IMR-90 (cell line): ENCODE data around the gene VDR. TPM values are rescaled to one million over a fixed set of nuclear protein-coding genes. Genes with fewer than 3 reads are reported as not detected.

Source experiments
- ATAC-seq: fragments of 200-7000 bp; cut with Tn5 transposase; 2 replicates; pipeline ENCODE4 v1.9.1; 2020; ENCODE audit warnings: low read depth, mild to moderate bottlenecking, moderate library complexity
- BruUV-seq: library from RNA; stranded (reverse); fragments of 400-500 nt; replicated peaks from 2 replicates; lab custom pipeline; 2021; lab: Mats Ljungman, UMichigan
- CTCF ChIA-PET: fragments of 300-600 bp; formaldehyde crosslinking; extraction: SDS; loops from one replicate; lab custom pipeline; 2021; ENCODE audit warnings: antibody characterized with exemption; lab: Yijun Ruan, JAX
- POLR2A ChIA-PET: fragments of 300-600 bp; sonication (Branson Sonifier 250); formaldehyde crosslinking; loops from one replicate; lab custom pipeline; 2022; ENCODE audit warnings: antibody characterized with exemption; ENCODE audit not compliant: unreplicated experiment; lab: Charles Lee
- DNase-seq: peaks from one replicate; pipeline ENCODE4 v3.0.0; 2013
- H2AFZ ChIP-seq: replicated peaks from 2 replicates; pipeline ENCODE3; 2013; ENCODE audit warnings: low read length, mild to moderate bottlenecking; ENCODE audit not compliant: poor library complexity
- H2AK5ac ChIP-seq: 2 replicates; pipeline ENCODE4 v1.6.1; 2013; ENCODE audit warnings: low read depth, low read length, inconsistent platforms
- H2AK9ac ChIP-seq: replicated peaks from 2 replicates; pipeline ENCODE3; 2013; ENCODE audit warnings: mild to moderate bottlenecking, low read depth, low read length, moderate library complexity; ENCODE audit not compliant: poor library complexity
- H2BK120ac ChIP-seq: 2 replicates; pipeline ENCODE4 v1.6.1; 2013; ENCODE audit warnings: low read depth, low read length, inconsistent platforms
- H2BK15ac ChIP-seq: 3 replicates; pipeline ENCODE4 v1.6.1; 2013; ENCODE audit warnings: low read depth, low read length, inconsistent platforms
- H2BK20ac ChIP-seq: 2 replicates; pipeline ENCODE4 v1.6.1; 2013; ENCODE audit warnings: low read depth, mild to moderate bottlenecking, inconsistent platforms, low read length, moderate library complexity
- H2BK5ac ChIP-seq: 2 replicates; pipeline ENCODE4 v1.6.1; 2013; ENCODE audit warnings: mild to moderate bottlenecking, low read depth, low read length, inconsistent platforms; ENCODE audit not compliant: poor library complexity, severe bottlenecking
- H3K14ac ChIP-seq: replicated peaks from 2 replicates; pipeline ENCODE4 v1.6.1; 2013; ENCODE audit warnings: low read depth, low read length, inconsistent platforms
- H3K18ac ChIP-seq: 2 replicates; pipeline ENCODE4 v1.6.1; 2013; ENCODE audit warnings: low read depth, low read length, control low read depth
- H3K23ac ChIP-seq: 2 replicates; pipeline ENCODE4 v1.6.1; 2013; ENCODE audit warnings: low read depth, low read length, inconsistent platforms
- H3K27ac ChIP-seq: 2 replicates; pipeline ENCODE4 v1.5.1; 2013; ENCODE audit warnings: mild to moderate bottlenecking, control low read depth, low read length; ENCODE audit not compliant: insufficient read depth
- H3K27me3 ChIP-seq: 2 replicates; pipeline ENCODE4 v1.6.1; 2013; ENCODE audit warnings: low read length; ENCODE audit not compliant: control insufficient read depth, insufficient read depth
- H3K36me3 ChIP-seq: 2 replicates; pipeline ENCODE4 v1.6.1; 2013; ENCODE audit warnings: low read length, mixed read lengths; ENCODE audit not compliant: control insufficient read depth, insufficient read depth
- H3K4ac ChIP-seq: 2 replicates; pipeline ENCODE4 v1.6.1; 2013; ENCODE audit warnings: low read depth, low read length, inconsistent platforms
- H3K4me1 ChIP-seq: 2 replicates; pipeline ENCODE4 v1.6.1; 2013; ENCODE audit warnings: low read length, mixed read lengths; ENCODE audit not compliant: control insufficient read depth, insufficient read depth
- H3K4me2 ChIP-seq: 2 replicates; pipeline ENCODE4 v1.6.1; 2013; ENCODE audit warnings: low read depth, mild to moderate bottlenecking, control low read depth, low read length, moderate library complexity
- H3K4me3 ChIP-seq: 2 replicates; pipeline ENCODE4 v1.5.1; 2013; ENCODE audit warnings: low read depth, mild to moderate bottlenecking, control low read depth, low read length, moderate library complexity; ENCODE audit not compliant: insufficient read depth
- H3K56ac ChIP-seq: 2 replicates; pipeline ENCODE4 v1.6.1; 2013; ENCODE audit warnings: low read length, inconsistent platforms; ENCODE audit not compliant: insufficient read depth; ENCODE audit errors: extremely low read depth
- H3K79me1 ChIP-seq, 2 experiments: 2 replicates each; pipeline ENCODE4 v1.6.1; 2013; ENCODE audit warnings: low read length in 2 of 2, inconsistent platforms in 1 of 2, low read depth in 1 of 2
- H3K9ac ChIP-seq: 2 replicates; pipeline ENCODE4 v1.6.1; 2013; ENCODE audit warnings: low read depth, low read length, control low read depth
- H3K9me1 ChIP-seq: 2 replicates; pipeline ENCODE4 v1.6.1; 2013; ENCODE audit warnings: low read length, inconsistent platforms; ENCODE audit not compliant: insufficient read depth
- H3K9me3 ChIP-seq: 2 replicates; pipeline ENCODE4 v1.6.1; 2013; ENCODE audit warnings: low read length; ENCODE audit not compliant: control insufficient read depth, insufficient read depth
- H4K20me1 ChIP-seq: 2 replicates; pipeline ENCODE4 v1.6.1; 2013; ENCODE audit warnings: low read length, inconsistent platforms; ENCODE audit not compliant: insufficient read depth
- H4K5ac ChIP-seq: 2 replicates; pipeline ENCODE4 v1.6.1; 2013; ENCODE audit warnings: mild to moderate bottlenecking, low read depth, low read length, control low read depth
- H4K8ac ChIP-seq, 2 experiments: 2 replicates each; pipeline ENCODE4 v1.6.1; 2013; ENCODE audit warnings: low read depth in 2 of 2, low read length in 2 of 2, control low read depth in 1 of 2, inconsistent platforms in 1 of 2
- H4K91ac ChIP-seq: 2 replicates; pipeline ENCODE4 v1.6.1; 2013; ENCODE audit warnings: low read depth, low read length, inconsistent platforms; ENCODE audit not compliant: insufficient read depth
- BHLHE40 ChIP-seq: fragments of 150-350 bp; IDR thresholded peaks from 2 replicates; pipeline ENCODE4 v1.6.1; 2016; ENCODE audit warnings: mild to moderate bottlenecking, low read depth, low read length
- CEBPB ChIP-seq: IDR thresholded peaks from 2 replicates; pipeline ENCODE4 v1.6.1; 2012; ENCODE audit warnings: low read depth, low read length, improper control_type of control experiment
- CHD1 ChIP-seq: IDR thresholded peaks from 2 replicates; pipeline ENCODE4 v1.6.1; 2012; ENCODE audit warnings: low read depth, low read length, improper control_type of control experiment
- FOS ChIP-seq: fragments of 150-350 bp; IDR thresholded peaks from 2 replicates; pipeline ENCODE4 v1.6.1; 2016; ENCODE audit warnings: low read depth, low read length
- MAFK ChIP-seq: IDR thresholded peaks from 2 replicates; pipeline ENCODE4 v1.6.1; 2012; ENCODE audit warnings: low read depth, low read length, improper control_type of control experiment
- MAZ ChIP-seq: IDR thresholded peaks from 2 replicates; pipeline ENCODE4 v1.6.1; 2012; ENCODE audit warnings: low read depth, mild to moderate bottlenecking, low read length, improper control_type of control experiment, moderate library complexity, borderline replicate concordance
- MXI1 ChIP-seq: IDR thresholded peaks from 2 replicates; pipeline ENCODE4 v1.6.1; 2012; ENCODE audit warnings: low read depth, mild to moderate bottlenecking, low read length, moderate library complexity, borderline replicate concordance
- NFE2L2 ChIP-seq: fragments of 150-350 bp; IDR thresholded peaks from 2 replicates; pipeline ENCODE4 v1.6.1; 2016; ENCODE audit warnings: low read depth, mild to moderate bottlenecking, low read length
- POLR2A ChIP-seq: IDR thresholded peaks from 2 replicates; pipeline ENCODE4 v1.6.1; 2012; ENCODE audit warnings: mild to moderate bottlenecking, low read depth, low read length
- RAD21 ChIP-seq: IDR thresholded peaks from 2 replicates; pipeline ENCODE4 v1.6.1; 2012; ENCODE audit warnings: low read length, improper control_type of control experiment
- RCOR1 ChIP-seq: IDR thresholded peaks from 2 replicates; pipeline ENCODE4 v1.6.1; 2012; ENCODE audit warnings: mild to moderate bottlenecking, low read length, improper control_type of control experiment; ENCODE audit not compliant: insufficient replicate concordance
- RFX5 ChIP-seq: IDR thresholded peaks from 2 replicates; pipeline ENCODE4 v1.8.0; 2012; ENCODE audit warnings: low read depth, mild to moderate bottlenecking, low read length, moderate library complexity
- SMC3 ChIP-seq: fragments of 150-350 bp; IDR thresholded peaks from 2 replicates; pipeline ENCODE4 v1.6.1; 2016; ENCODE audit warnings: low read depth, mild to moderate bottlenecking, antibody characterized with exemption, low read length, moderate library complexity
- WGBS, 2 experiments: methylation state at CpG; one replicate each; pipeline versions ENCODE4 v1.1.5 to v1.1.7; 2013; ENCODE audit warnings: missing lambda C conversion rate in 2 of 2; ENCODE audit not compliant: insufficient read length in 1 of 2; ENCODE audit errors: extremely low coverage in 2 of 2; 5-methylcytosine and 5-hydroxymethylcytosine counted together
- dilution Hi-C: fragments of 300-500 bp; cut with HindIII; formaldehyde crosslinking; loops from one replicate; pipeline ENCODE4 v1.14.3; 2018; ENCODE audit warnings: low sequenced_read_pairs; ENCODE audit not compliant: unreplicated experiment
- in situ Hi-C: fragments of 300-500 bp; cut with MboI; formaldehyde crosslinking; loops from 3 replicates; pipeline ENCODE4 v1.14.3; 2019; ENCODE audit warnings: low sequenced_read_pairs, inconsistent platforms, mixed read lengths
- intact Hi-C: fragments of 100-400 bp; cut with micrococcal nuclease; formaldehyde crosslinking; loops from 2 replicates; pipeline ENCODE4 v1.10.0; 2022
- polyA plus RNA-seq, 3 experiments: library from polyadenylated mRNA; depleted of rRNA; stranded (reverse); fragments of >200 nt; gene quantifications; 2 replicates each; pipeline ENCODE4 v1.2.3, GENCODE V29; 2012; ENCODE audit warnings: low replicate concordance in 1 of 3
- total RNA-seq: library from RNA; depleted of rRNA; stranded (reverse); fragments of >200 nt; gene quantifications from 2 replicates; pipeline ENCODE4 v1.2.3, GENCODE V29; 2012
- TF ChIP-seq, protein P1 (sequence below): conservative IDR thresholded peaks from 2 replicates; pipeline ENCODE4 v1.5.1; 2012; ENCODE audit warnings: mild to moderate bottlenecking, low read depth, low read length, improper control_type of control experiment
- TF ChIP-seq, protein P2 (sequence below): fragments of 150-350 bp; IDR thresholded peaks from 2 replicates; pipeline ENCODE4 v1.6.1; 2016; ENCODE audit warnings: low read depth, mild to moderate bottlenecking, low read length, moderate library complexity, borderline replicate concordance

VDR gene
- total and polyA plus RNA-seq, 2 of the 4 experiments (the other 2 are of a cell fraction), result 5.4 to 8.5 TPM

DNA sequence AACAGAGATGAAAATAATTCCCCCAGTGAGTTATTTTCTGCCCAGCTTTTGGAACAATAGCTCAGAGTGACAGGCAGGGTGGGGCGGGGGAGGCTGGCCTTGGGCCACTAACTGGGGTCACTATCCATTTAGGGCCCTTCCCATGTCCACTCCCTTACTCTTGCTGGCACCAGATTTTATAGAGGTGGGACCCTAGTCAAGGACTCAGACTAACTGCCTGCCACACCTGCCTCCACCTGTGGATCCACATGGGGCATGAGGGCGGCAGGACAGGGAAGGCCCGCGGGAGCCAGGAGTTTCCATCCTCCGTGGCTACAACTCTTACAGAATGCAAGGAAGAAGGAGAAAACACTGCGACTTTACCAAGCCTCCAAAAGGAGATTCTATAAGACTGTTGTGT lies 10.1 kb downstream of the VDR start:
- H4K8ac ChIP-seq, result no peak overlapping the region
- CTCF ChIA-PET, result interaction anchor here (1.2 kb wide), 1 partner anchor 10 kb away, joined by 3 read pairs; the partner anchor contains the start of gene VDR
- no peak overlapping the region for H3K4me3 ChIP-seq
- no peak overlapping the region for H2BK5ac ChIP-seq
- H3K27ac ChIP-seq, result no peak overlapping the region
- dilution Hi-C loops, result no loop called here
- no peak overlapping the region for H2BK120ac ChIP-seq
- no TSS peak for BruUV-seq
- no peak for TF ChIP-seq CHD1
- no peak for TF ChIP-seq FOS
- TF ChIP-seq SMC3, result no peak
- no peak for TF ChIP-seq MXI1
- TF ChIP-seq, protein P1, sequence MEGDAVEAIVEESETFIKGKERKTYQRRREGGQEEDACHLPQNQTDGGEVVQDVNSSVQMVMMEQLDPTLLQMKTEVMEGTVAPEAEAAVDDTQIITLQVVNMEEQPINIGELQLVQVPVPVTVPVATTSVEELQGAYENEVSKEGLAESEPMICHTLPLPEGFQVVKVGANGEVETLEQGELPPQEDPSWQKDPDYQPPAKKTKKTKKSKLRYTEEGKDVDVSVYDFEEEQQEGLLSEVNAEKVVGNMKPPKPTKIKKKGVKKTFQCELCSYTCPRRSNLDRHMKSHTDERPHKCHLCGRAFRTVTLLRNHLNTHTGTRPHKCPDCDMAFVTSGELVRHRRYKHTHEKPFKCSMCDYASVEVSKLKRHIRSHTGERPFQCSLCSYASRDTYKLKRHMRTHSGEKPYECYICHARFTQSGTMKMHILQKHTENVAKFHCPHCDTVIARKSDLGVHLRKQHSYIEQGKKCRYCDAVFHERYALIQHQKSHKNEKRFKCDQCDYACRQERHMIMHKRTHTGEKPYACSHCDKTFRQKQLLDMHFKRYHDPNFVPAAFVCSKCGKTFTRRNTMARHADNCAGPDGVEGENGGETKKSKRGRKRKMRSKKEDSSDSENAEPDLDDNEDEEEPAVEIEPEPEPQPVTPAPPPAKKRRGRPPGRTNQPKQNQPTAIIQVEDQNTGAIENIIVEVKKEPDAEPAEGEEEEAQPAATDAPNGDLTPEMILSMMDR, result no peak
- no peak for TF ChIP-seq MAFK
- TF ChIP-seq, protein P2, sequence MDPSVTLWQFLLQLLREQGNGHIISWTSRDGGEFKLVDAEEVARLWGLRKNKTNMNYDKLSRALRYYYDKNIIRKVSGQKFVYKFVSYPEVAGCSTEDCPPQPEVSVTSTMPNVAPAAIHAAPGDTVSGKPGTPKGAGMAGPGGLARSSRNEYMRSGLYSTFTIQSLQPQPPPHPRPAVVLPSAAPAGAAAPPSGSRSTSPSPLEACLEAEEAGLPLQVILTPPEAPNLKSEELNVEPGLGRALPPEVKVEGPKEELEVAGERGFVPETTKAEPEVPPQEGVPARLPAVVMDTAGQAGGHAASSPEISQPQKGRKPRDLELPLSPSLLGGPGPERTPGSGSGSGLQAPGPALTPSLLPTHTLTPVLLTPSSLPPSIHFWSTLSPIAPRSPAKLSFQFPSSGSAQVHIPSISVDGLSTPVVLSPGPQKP, result no peak
- TF ChIP-seq RFX5, result no peak
- no peak for TF ChIP-seq POLR2A
- TF ChIP-seq BHLHE40, result no peak
- no peak for TF ChIP-seq RAD21
- no peak for TF ChIP-seq CEBPB
- TF ChIP-seq RCOR1, result no peak
- TF ChIP-seq NFE2L2, result no peak
- TF ChIP-seq MAZ, result no peak
- no peak overlapping the region for H3K56ac ChIP-seq
- H3K18ac ChIP-seq, result no peak overlapping the region
- H3K4me1 ChIP-seq, result 0 out of 2 replicates have a peak, but pooled peaks cover 2% of the 10 kb centered on the region
- no peak overlapping the region for H3K14ac ChIP-seq
- no peak overlapping the region for H2BK20ac ChIP-seq
- H3K79me1 ChIP-seq, result peaks cover 2 to 21% of the 10 kb centered on the region in 2 experiments; a peak in 1 of 4 replicates
- no peak overlapping the region for H4K5ac ChIP-seq
- no peak overlapping the region for H2AK5ac ChIP-seq
- no peaks in the 10 kb centered on the region for H3K27me3 ChIP-seq
- no peak overlapping the region for H3K4ac ChIP-seq
- H3K36me3 ChIP-seq, result no peaks in the 10 kb centered on the region; the same call in 1 of the 2 replicates
- DNase-seq (no peak), ATAC-seq (no peak)
- H3K9ac ChIP-seq, result no peak overlapping the region
- no CpG with 5 or more reads among the region's 6 CpGs for WGBS, 2 experiments
- H4K20me1 ChIP-seq, result 0 out of 2 replicates have a peak, but pooled peaks cover 10% of the 10 kb centered on the region
- H2AFZ ChIP-seq, result no peak overlapping the region
- no peaks in the 10 kb centered on the region for H3K9me3 ChIP-seq
- no peak overlapping the region for H2BK15ac ChIP-seq
- intact Hi-C loops, result no loop called here
- H3K4me2 ChIP-seq, result no peak overlapping the region
- H2AK9ac ChIP-seq, result no peak overlapping the region
- H3K9me1 ChIP-seq, result peaks cover 15% of the 10 kb centered on the region; the same call in 1 of the 2 replicates
- in situ Hi-C loops, result no loop called here
- no peak overlapping the region for H4K91ac ChIP-seq
- POLR2A ChIA-PET, result no interaction called here
- H3K23ac ChIP-seq, result no peak overlapping the region
